CD14-positive monocyte (primary cell): ENCODE measurements around the gene ADM2. TPM values are rescaled to one million over a fixed set of nuclear protein-coding genes. Genes with fewer than 3 reads are reported as not detected.

Source experiments
- DNase-seq, 3 donors: peaks; one replicate each; pipeline ENCODE4 v3.0.0-alpha.2; 2011 to 2022
- H2AFZ ChIP-seq: 2 replicates; pipeline ENCODE4 v1.6.0; 2012; ENCODE audit warnings: mild to moderate bottlenecking, low read depth, low read length, inconsistent platforms; ENCODE audit not compliant: insufficient read depth, poor library complexity, severe bottlenecking
- H3K27ac ChIP-seq, 2 donors: 1 replicate in 1 of 2; 2 replicates in 1 of 2; pipeline ENCODE4 v1.5.1; 2012 to 2013; ENCODE audit warnings: low read length in 2 of 2, control low read depth in 1 of 2, inconsistent platforms in 1 of 2, low read depth in 1 of 2, mild to moderate bottlenecking in 1 of 2
- H3K27me3 ChIP-seq, 2 donors: one replicate each; pipeline versions ENCODE4 v1.6.0 to v1.6.1; 2011 to 2013; ENCODE audit warnings: low read length in 2 of 2; ENCODE audit not compliant: control insufficient read depth in 2 of 2, insufficient read depth in 2 of 2
- H3K36me3 ChIP-seq, 2 donors: replicated peaks in 1 of 2; 1 replicate in 1 of 2; 2 replicates in 1 of 2; pipeline versions ENCODE4 v1.5.1 to v1.6.1; 2012 to 2013; ENCODE audit warnings: low read length in 2 of 2, control low read depth in 1 of 2, inconsistent platforms in 1 of 2, mild to moderate bottlenecking in 1 of 2; ENCODE audit not compliant: insufficient read depth in 2 of 2, control insufficient read depth in 1 of 2
- H3K4me1 ChIP-seq, 2 donors: 1 replicate in 1 of 2; 2 replicates in 1 of 2; pipeline versions ENCODE4 v1.5.1 to v1.6.1; 2012 to 2013; ENCODE audit warnings: low read length in 2 of 2, control low read depth in 1 of 2, inconsistent platforms in 1 of 2, mild to moderate bottlenecking in 1 of 2, moderate library complexity in 1 of 2; ENCODE audit not compliant: insufficient read depth in 2 of 2, control insufficient read depth in 1 of 2
- H3K4me2 ChIP-seq: replicated peaks from 2 replicates; pipeline ENCODE3; 2012; ENCODE audit warnings: low read length, moderate library complexity, mild to moderate bottlenecking; ENCODE audit not compliant: poor library complexity, severe bottlenecking; ENCODE audit errors: extremely low read depth
- H3K4me3 ChIP-seq, 3 experiments: fragments of 200-600 bp in 1 of 3; sonication (generic) in 1 of 3; replicated peaks in 1 of 3; 1 replicate in 2 of 3; 2 replicates in 1 of 3; pipeline ENCODE4 v1.5.1; 2011 to 2013; ENCODE audit warnings: low read length in 3 of 3, mild to moderate bottlenecking in 3 of 3, control low read depth in 2 of 3, low read depth in 2 of 3, inconsistent platforms in 1 of 3, moderate library complexity in 1 of 3
- H3K79me2 ChIP-seq: 2 replicates; pipeline ENCODE4 v1.6.0; 2012; ENCODE audit warnings: mild to moderate bottlenecking, control low read depth, inconsistent platforms, low read length, moderate library complexity; ENCODE audit not compliant: insufficient read depth
- H3K9ac ChIP-seq: 2 replicates; pipeline ENCODE4 v1.6.0; 2017; ENCODE audit warnings: low read length, mild to moderate bottlenecking; ENCODE audit not compliant: insufficient read depth, poor library complexity, severe bottlenecking
- H3K9me3 ChIP-seq, 2 donors: replicated peaks in 1 of 2; 1 replicate in 1 of 2; 2 replicates in 1 of 2; pipeline versions ENCODE4 v1.5.1 to v1.6.1; 2012 to 2013; ENCODE audit warnings: low read length in 2 of 2, control low read depth in 1 of 2; ENCODE audit not compliant: control insufficient read depth in 1 of 2, insufficient read depth in 1 of 2
- H4K20me1 ChIP-seq: 2 replicates; pipeline ENCODE4 v1.6.0; 2012; ENCODE audit warnings: mild to moderate bottlenecking, low read length, control low read depth, moderate library complexity; ENCODE audit not compliant: insufficient read depth
- H3K27ac Mint-ChIP-seq, 7 donors: one replicate each; pipeline ENCODE4 v1.8.0; 2020; ENCODE audit warnings: mild to moderate bottlenecking in 7 of 7, mixed read lengths in 7 of 7, moderate library complexity in 6 of 7, inconsistent platforms in 2 of 7
- H3K27me3 Mint-ChIP-seq, 3 donors: one replicate each; pipeline ENCODE4 v1.8.0; 2021 to 2022; ENCODE audit warnings: low read depth in 3 of 3, mild to moderate bottlenecking in 3 of 3, mixed read lengths in 3 of 3, moderate library complexity in 3 of 3, inconsistent platforms in 1 of 3
- H3K36me3 Mint-ChIP-seq, 2 donors: one replicate each; pipeline ENCODE4 v1.8.0; 2020; ENCODE audit warnings: mixed read lengths in 2 of 2, inconsistent platforms in 1 of 2, mild to moderate bottlenecking in 1 of 2
- H3K4me1 Mint-ChIP-seq: one replicate; pipeline ENCODE4 v1.8.0; 2020; ENCODE audit warnings: mild to moderate bottlenecking, mixed read lengths
- H3K4me3 Mint-ChIP-seq, 2 donors: one replicate each; pipeline ENCODE4 v1.8.0; 2020; ENCODE audit warnings: mild to moderate bottlenecking in 2 of 2, mixed read lengths in 2 of 2, moderate library complexity in 1 of 2
- H3K9me3 Mint-ChIP-seq, 7 donors: one replicate each; pipeline ENCODE4 v1.8.0; 2020 to 2022; ENCODE audit warnings: mixed read lengths in 7 of 7, mild to moderate bottlenecking in 6 of 7, moderate library complexity in 6 of 7, inconsistent platforms in 2 of 7
- WGBS: methylation state at CpG from one replicate; pipeline ENCODE4 v1.1.5; 2013; ENCODE audit warnings: missing lambda C conversion rate; ENCODE audit not compliant: insufficient coverage; 5-methylcytosine and 5-hydroxymethylcytosine counted together
- intact Hi-C, 2 donors: fragments of 100-400 bp; cut with micrococcal nuclease; formaldehyde crosslinking; loops; one replicate each; pipeline versions ENCODE4 v1.15.0 to v1.15.1; 2023
- polyA plus RNA-seq, 3 donors: library from polyadenylated mRNA; depleted of rRNA in 1 of 3; unstranded in 2 of 3; stranded (reverse) in 1 of 3; fragments of 300-500 nt in 2 of 3; fragments of >200 nt in 1 of 3; fragmentation: Illumina TruSeq in 2 of 3; gene quantifications; 1 replicate in 2 of 3; 2 replicates in 1 of 3; pipeline ENCODE4 v1.2.3, GENCODE V29; 2012 to 2021
- TF ChIP-seq, protein P1 (sequence below): fragments of 200-600 bp; IDR thresholded peaks from one replicate; pipeline ENCODE4 v1.8.0; 2022; ENCODE audit warnings: antibody characterized with exemption, mild to moderate bottlenecking

Gene ADM2
- polyA plus RNA-seq, 3 donors: 0.05 TPM; not detected in 2

DNA sequence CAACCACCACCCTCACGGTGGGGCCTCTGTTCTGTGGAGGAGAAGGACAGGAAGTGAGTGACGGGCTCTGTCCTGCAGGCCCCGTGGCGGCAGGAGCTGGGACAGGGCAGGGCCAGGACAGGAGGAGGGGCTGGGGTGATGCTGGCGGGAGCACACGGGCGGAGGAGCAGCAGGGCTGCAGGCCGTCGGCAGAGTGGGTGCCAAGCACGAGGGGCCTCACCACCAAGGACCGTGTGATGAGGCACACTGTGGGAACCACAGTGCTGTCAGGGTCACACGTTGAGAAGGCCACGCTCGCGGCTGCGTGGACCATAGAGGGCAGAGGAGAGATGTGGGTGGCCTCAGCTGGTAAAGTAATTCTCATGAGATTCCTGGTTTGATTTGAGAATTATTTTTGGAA lies 35.5 kb downstream of the ADM2 start:
- H2AFZ ChIP-seq: no peak overlapping the region
- H3K9me3 ChIP-seq: no peaks in the 10 kb centered on the region
- Mint-ChIP-seq H3K27ac (peak overlapping the region in 1 of 7 donors; percentile 76), H3K36me3 (peaks cover 22 to 60% of the 10 kb centered on the region in 2 donors), H3K9me3 (peaks cover 0 to 1% (median 0%) of the 10 kb centered on the region in 7 donors), H3K27me3 (peaks cover 0 to 2% (median 0%) of the 10 kb centered on the region in 3 donors), H3K4me1 (no peaks in the 10 kb centered on the region), H3K4me3 (no peak overlapping the region)
- H3K4me3 ChIP-seq: no peak overlapping the region
- WGBS: 97% methylated on average over 14 of the region's 16 CpGs
- H3K4me1 ChIP-seq: no peaks in the 10 kb centered on the region
- H3K27ac ChIP-seq: no peak overlapping the region
- H3K36me3 ChIP-seq: peaks cover 37 to 58% of the 10 kb centered on the region in 2 donors
- H3K9ac ChIP-seq: no peak overlapping the region
- H4K20me1 ChIP-seq: peaks cover 14% of the 10 kb centered on the region
- TF ChIP-seq, protein P1, sequence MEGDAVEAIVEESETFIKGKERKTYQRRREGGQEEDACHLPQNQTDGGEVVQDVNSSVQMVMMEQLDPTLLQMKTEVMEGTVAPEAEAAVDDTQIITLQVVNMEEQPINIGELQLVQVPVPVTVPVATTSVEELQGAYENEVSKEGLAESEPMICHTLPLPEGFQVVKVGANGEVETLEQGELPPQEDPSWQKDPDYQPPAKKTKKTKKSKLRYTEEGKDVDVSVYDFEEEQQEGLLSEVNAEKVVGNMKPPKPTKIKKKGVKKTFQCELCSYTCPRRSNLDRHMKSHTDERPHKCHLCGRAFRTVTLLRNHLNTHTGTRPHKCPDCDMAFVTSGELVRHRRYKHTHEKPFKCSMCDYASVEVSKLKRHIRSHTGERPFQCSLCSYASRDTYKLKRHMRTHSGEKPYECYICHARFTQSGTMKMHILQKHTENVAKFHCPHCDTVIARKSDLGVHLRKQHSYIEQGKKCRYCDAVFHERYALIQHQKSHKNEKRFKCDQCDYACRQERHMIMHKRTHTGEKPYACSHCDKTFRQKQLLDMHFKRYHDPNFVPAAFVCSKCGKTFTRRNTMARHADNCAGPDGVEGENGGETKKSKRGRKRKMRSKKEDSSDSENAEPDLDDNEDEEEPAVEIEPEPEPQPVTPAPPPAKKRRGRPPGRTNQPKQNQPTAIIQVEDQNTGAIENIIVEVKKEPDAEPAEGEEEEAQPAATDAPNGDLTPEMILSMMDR: no peak
- H3K4me2 ChIP-seq: no peak overlapping the region
- no peaks in the 10 kb centered on the region for H3K27me3 ChIP-seq
- intact Hi-C loops: no loop called here
- no peak for DNase-seq
- peaks cover 52% of the 10 kb centered on the region for H3K79me2 ChIP-seq

DNA sequence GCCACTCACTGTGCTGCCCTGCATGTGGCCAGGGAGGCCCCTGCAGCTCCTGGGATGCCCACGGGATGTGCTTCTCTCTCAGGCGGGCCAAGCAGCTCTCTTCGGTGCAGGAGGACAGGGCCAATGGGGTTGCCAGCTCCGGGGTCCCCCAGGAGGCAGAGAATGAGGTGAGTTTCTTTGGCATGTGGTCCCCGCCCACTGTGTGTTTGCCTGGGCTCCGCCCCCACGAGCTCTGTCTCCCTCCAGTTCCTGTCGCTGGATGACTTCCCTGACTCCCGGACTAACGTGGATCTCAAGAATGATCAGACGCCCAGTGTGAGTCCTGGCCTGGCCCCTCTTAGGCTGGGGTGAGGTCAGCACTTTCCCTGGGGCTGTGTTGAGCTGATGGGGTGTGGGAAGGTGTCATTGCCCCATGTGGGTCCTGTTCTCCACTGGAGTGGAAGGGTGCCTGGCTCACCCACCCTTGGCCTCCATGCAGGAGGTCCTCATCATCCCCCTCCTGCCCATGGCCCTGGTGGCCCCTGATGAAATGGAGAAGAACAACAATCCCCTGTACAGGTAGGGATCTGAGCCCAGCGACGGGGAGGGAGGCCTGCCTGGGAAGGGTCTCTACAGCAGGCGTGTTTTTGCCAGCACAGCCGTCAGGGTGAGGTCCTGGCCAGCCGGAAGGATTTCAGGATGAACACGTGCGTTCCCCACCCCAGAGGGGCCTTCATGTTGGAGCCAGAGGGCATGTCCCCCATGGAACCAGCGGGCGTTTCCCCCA lies 36.3 kb downstream of the ADM2 start:
- peaks cover 21 to 63% of the 10 kb centered on the region in 2 donors for H3K36me3 Mint-ChIP-seq

More for the DNA sequence above, 36.3 kb downstream of the ADM2 start:
- Histone ChIP-seq H3K9me3 (no peaks in the 10 kb centered on the region), H4K20me1 (peaks cover 22% of the 10 kb centered on the region), H3K79me2 (peaks cover 44% of the 10 kb centered on the region), H3K36me3 (peaks cover 41 to 66% of the 10 kb centered on the region in 2 donors), H2AFZ (no peak overlapping the region), H3K27ac (no peak overlapping the region), H3K27me3 (no peaks in the 10 kb centered on the region), H3K4me1 (no peaks in the 10 kb centered on the region), H3K4me2 (no peak overlapping the region), H3K4me3 (no peak overlapping the region), H3K9ac (no peak overlapping the region)
- no peak overlapping the region for H3K4me3 Mint-ChIP-seq
- H3K27me3 Mint-ChIP-seq: peaks cover 0 to 2% (median 0%) of the 10 kb centered on the region in 3 donors
- peak overlapping the region in 2 of 7 donors; percentile 33 to 35 for H3K27ac Mint-ChIP-seq
- H3K9me3 Mint-ChIP-seq: peaks cover 0 to 1% (median 0%) of the 10 kb centered on the region in 7 donors
- WGBS: 92% methylated on average over 20 of the region's 20 CpGs
- no peak for DNase-seq
- TF ChIP-seq, protein P1: no peak
- intact Hi-C loops: no loop called here
- H3K4me1 Mint-ChIP-seq: no peaks in the 10 kb centered on the region
